WTC11 (cell line): Measurements from ENCODE around the gene CLASP1. TPM values are rescaled to one million over a fixed set of nuclear protein-coding genes. Genes with fewer than 3 reads are reported as not detected.
A peak's percentile ranks its signal among the peaks of the same experiment; 100 is the strongest.

ENCODE experiments used
- ATAC-seq: fragments of 200-7000 bp; cut with Tn5 transposase; 2 replicates; pipeline ENCODE4 v1.10.0; 2021; ENCODE audit warnings: mild to moderate bottlenecking, moderate library complexity
- CTCF ChIA-PET: fragments of 300-600 bp; sonication (Branson Sonifier 250); formaldehyde crosslinking; loops from one replicate; lab custom pipeline; 2021; ENCODE audit warnings: antibody characterized with exemption; lab: Charles Lee
- POLR2A ChIA-PET: fragments of 350-600 bp; sonication (Branson Sonifier 250); formaldehyde crosslinking; loops from one replicate; lab custom pipeline; 2021; ENCODE audit warnings: antibody characterized with exemption; lab: Charles Lee
- DNase-seq: peaks from one replicate; pipeline ENCODE4 v3.0.0; 2021; ENCODE audit warnings: low spot score
- H3K27ac Mint-ChIP-seq: 2 replicates; pipeline ENCODE4 v1.8.0; 2021; ENCODE audit warnings: mixed read lengths
- H3K27me3 Mint-ChIP-seq: 2 replicates; pipeline ENCODE4 v1.8.0; 2021; ENCODE audit warnings: low read depth, mild to moderate bottlenecking, moderate library complexity, mixed read lengths
- H3K36me3 Mint-ChIP-seq: 2 replicates; pipeline ENCODE4 v1.8.0; 2021; ENCODE audit warnings: mixed read lengths
- H3K4me1 Mint-ChIP-seq: 2 replicates; pipeline ENCODE4 v1.8.0; 2022; ENCODE audit warnings: mixed read lengths
- H3K4me3 Mint-ChIP-seq: 2 replicates; pipeline ENCODE4 v1.8.0; 2021; ENCODE audit warnings: mild to moderate bottlenecking, moderate library complexity, mixed read lengths
- H3K9me3 Mint-ChIP-seq: 2 replicates; pipeline ENCODE4 v1.8.0; 2021; ENCODE audit warnings: mixed read lengths
- ELF4 ChIP-seq: sonication (generic); formaldehyde crosslinking; IDR thresholded peaks from 2 replicates; pipeline ENCODE4 v1.8.1; 2022; ENCODE audit warnings: low read depth, mild to moderate bottlenecking, moderate library complexity, missing genetic modification reagents
- EMX1 ChIP-seq: fragments of 250-450 bp; sonication (Bioruptor Pico); IDR thresholded peaks from 2 replicates; pipeline ENCODE4 v1.8.0; 2021; ENCODE audit warnings: mild to moderate bottlenecking
- GTF2I ChIP-seq: fragments of 250-450 bp; sonication (Bioruptor Pico); conservative IDR thresholded peaks from 2 replicates; pipeline ENCODE4 v1.4.0; 2021; ENCODE audit warnings: mild to moderate bottlenecking
- HMGA2 ChIP-seq: fragments of 250-450 bp; sonication (Bioruptor Pico); IDR thresholded peaks from 2 replicates; pipeline ENCODE4 v1.4.0; 2021; ENCODE audit warnings: mild to moderate bottlenecking, moderate library complexity
- JUN ChIP-seq: sonication (generic); formaldehyde crosslinking; IDR thresholded peaks from 2 replicates; pipeline ENCODE4 v1.8.0; 2023; ENCODE audit warnings: mild to moderate bottlenecking, missing genetic modification reagents
- MXD4 ChIP-seq: fragments of 250-450 bp; sonication (Bioruptor Pico); IDR thresholded peaks from 2 replicates; pipeline ENCODE4 v1.8.0; 2021; ENCODE audit warnings: mild to moderate bottlenecking, moderate library complexity, borderline replicate concordance
- NR3C1 ChIP-seq: sonication (generic); formaldehyde crosslinking; conservative IDR thresholded peaks from 2 replicates; pipeline ENCODE4 v1.8.1; 2023; ENCODE audit warnings: low read depth, mild to moderate bottlenecking, missing genetic modification reagents
- ZNF396 ChIP-seq: fragments of 250-450 bp; sonication (Bioruptor Pico); IDR thresholded peaks from 2 replicates; pipeline ENCODE4 v1.8.0; 2021; ENCODE audit warnings: mild to moderate bottlenecking, moderate library complexity, borderline replicate concordance
- total RNA-seq: library from RNA; stranded (reverse); gene quantifications from 3 replicates; pipeline ENCODE4 v1.2.3, GENCODE V29; 2021
- TF ChIP-seq, protein P1 (sequence below): sonication (generic); formaldehyde crosslinking; IDR thresholded peaks from 2 replicates; pipeline ENCODE4 v1.8.1; 2023; ENCODE audit warnings: mild to moderate bottlenecking, missing genetic modification reagents, moderate library complexity
- TF ChIP-seq, protein P2 (sequence below): fragments of 250-450 bp; sonication (Bioruptor Pico); IDR thresholded peaks from 2 replicates; pipeline ENCODE4 v1.9.0; 2021; ENCODE audit warnings: mild to moderate bottlenecking, borderline replicate concordance
- TF ChIP-seq, protein P3 (sequence below): fragments of 250-450 bp; sonication (Bioruptor Pico); IDR thresholded peaks from 2 replicates; pipeline ENCODE4 v1.9.0; 2021; ENCODE audit warnings: moderate library complexity, mild to moderate bottlenecking, inconsistent platforms, borderline replicate concordance
- TF ChIP-seq, protein P4 (sequence below): sonication (generic); formaldehyde crosslinking; IDR thresholded peaks from 2 replicates; pipeline ENCODE4 v1.8.0; 2022; ENCODE audit warnings: mild to moderate bottlenecking, missing genetic modification reagents
- TF ChIP-seq, protein P5 (sequence below): fragments of 250-450 bp; sonication (Bioruptor Pico); IDR thresholded peaks from 2 replicates; pipeline ENCODE4 v2.1.2; 2022; ENCODE audit warnings: mild to moderate bottlenecking, moderate library complexity

CLASP1 gene
- total RNA-seq, 1 experiment from 2014 or later = 50.0 TPM

DNA sequence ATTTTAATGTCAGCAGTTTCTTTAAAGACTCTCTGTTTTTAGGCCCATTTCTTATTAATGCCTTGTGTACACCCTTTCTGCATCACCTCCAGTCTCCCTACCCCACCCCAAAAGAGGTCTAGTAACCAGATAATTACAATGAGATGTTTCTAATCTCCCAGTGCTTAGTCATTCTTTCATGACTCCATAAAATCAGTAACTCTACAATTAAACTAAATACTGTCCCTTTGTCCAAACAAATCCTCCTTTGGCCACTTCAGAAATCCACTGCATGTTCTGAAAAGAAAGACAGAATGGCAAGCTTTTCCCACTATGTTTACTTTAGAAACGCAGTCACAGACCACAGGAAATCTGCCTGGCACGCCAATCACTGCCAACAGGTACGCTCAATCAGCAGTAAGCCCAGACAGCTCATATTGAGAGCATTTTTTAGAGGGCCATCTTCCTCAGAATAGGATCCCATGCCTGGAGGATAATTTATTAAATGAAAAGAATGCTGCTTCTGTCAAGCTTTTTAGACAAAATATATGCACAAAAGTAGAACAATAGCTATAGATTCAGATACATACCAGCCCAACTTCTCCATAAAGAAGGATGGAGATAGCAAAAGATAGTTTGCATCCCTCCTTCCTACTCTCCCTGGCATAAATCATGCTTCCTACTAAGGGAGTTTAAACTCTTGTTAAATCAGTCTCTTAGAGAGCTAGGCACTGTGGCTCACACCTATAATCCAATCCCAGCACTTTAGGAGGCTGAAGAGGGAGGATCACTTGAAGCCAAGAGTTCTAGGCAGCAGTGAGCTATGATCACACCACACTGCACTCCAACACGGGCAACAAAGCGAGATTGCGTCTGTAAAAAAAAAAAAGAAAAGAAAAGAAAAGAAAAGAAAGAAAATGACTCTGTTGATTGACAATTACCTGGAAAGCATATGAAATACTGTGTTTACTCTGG is 14.6 kb downstream of the CLASP1 start:
- H3K36me3 Mint-ChIP-seq = peaks cover 20% of the 10 kb centered on the region

DNA sequence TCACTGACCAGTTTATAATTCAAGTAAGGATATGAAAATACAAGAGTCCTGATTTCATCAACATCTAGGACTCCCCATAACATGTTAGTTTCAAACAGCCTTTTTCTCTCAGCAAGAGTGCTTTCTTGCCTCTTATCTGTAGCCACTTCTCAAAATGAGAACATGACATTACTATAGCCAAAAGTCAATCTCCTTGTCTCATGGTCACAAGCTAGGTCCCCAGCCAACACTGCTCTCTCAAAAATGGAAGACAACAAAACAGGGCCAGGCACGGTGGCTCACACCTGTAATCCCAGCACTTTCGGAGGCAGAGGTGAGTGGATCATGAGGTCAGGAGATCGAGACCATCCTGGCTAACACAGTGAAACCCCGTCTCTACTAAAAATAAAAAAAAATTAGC is 15.8 kb downstream of the CLASP1 start:
- no peak for DNase-seq
- no peak for ATAC-seq
- Mint-ChIP-seq H3K36me3 (peaks cover 13% of the 10 kb centered on the region), H3K27me3 (no peaks in the 10 kb centered on the region)
- CTCF ChIA-PET = interaction anchor here (0.8 kb wide), 1 partner anchor 231 kb away, joined by 3 read pairs; no protein-coding TSS in a partner anchor
- TF ChIP-seq NR3C1 (CRISPR knock-in tag) (no peak), ELF4 (CRISPR knock-in tag) (no peak)
- TF ChIP-seq, protein P1, sequence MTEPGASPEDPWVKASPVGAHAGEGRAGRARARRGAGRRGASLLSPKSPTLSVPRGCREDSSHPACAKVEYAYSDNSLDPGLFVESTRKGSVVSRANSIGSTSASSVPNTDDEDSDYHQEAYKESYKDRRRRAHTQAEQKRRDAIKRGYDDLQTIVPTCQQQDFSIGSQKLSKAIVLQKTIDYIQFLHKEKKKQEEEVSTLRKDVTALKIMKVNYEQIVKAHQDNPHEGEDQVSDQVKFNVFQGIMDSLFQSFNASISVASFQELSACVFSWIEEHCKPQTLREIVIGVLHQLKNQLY (CRISPR knock-in tag) = no peak
- TF ChIP-seq, protein P2, sequence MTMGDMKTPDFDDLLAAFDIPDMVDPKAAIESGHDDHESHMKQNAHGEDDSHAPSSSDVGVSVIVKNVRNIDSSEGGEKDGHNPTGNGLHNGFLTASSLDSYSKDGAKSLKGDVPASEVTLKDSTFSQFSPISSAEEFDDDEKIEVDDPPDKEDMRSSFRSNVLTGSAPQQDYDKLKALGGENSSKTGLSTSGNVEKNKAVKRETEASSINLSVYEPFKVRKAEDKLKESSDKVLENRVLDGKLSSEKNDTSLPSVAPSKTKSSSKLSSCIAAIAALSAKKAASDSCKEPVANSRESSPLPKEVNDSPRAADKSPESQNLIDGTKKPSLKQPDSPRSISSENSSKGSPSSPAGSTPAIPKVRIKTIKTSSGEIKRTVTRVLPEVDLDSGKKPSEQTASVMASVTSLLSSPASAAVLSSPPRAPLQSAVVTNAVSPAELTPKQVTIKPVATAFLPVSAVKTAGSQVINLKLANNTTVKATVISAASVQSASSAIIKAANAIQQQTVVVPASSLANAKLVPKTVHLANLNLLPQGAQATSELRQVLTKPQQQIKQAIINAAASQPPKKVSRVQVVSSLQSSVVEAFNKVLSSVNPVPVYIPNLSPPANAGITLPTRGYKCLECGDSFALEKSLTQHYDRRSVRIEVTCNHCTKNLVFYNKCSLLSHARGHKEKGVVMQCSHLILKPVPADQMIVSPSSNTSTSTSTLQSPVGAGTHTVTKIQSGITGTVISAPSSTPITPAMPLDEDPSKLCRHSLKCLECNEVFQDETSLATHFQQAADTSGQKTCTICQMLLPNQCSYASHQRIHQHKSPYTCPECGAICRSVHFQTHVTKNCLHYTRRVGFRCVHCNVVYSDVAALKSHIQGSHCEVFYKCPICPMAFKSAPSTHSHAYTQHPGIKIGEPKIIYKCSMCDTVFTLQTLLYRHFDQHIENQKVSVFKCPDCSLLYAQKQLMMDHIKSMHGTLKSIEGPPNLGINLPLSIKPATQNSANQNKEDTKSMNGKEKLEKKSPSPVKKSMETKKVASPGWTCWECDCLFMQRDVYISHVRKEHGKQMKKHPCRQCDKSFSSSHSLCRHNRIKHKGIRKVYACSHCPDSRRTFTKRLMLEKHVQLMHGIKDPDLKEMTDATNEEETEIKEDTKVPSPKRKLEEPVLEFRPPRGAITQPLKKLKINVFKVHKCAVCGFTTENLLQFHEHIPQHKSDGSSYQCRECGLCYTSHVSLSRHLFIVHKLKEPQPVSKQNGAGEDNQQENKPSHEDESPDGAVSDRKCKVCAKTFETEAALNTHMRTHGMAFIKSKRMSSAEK (CRISPR knock-in tag) = no peak
- TF ChIP-seq, protein P3, sequence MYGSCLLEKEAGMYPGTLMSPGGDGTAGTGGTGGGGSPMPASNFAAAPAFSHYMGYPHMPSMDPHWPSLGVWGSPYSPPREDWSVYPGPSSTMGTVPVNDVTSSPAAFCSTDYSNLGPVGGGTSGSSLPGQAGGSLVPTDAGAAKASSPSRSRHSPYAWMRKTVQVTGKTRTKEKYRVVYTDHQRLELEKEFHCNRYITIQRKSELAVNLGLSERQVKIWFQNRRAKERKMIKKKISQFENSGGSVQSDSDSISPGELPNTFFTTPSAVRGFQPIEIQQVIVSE = no peak
- TF ChIP-seq, all 79 proteins: peak for 0
- Mint-ChIP-seq H3K27ac (peak overlapping the region; percentile 8; the same call in 1 of the 2 replicates), H3K4me1 (no peaks in the 10 kb centered on the region), H3K4me3 (no peak overlapping the region), H3K9me3 (peaks cover 14% of the 10 kb centered on the region)
- POLR2A ChIA-PET = interaction anchor here (0.6 kb wide), 1 partner anchor 16 kb away, joined by 3 read pairs; no protein-coding TSS in a partner anchor

More for the DNA sequence above, 14.6 kb downstream of the CLASP1 start:
- no peak for TF ChIP-seq MXD4 (CRISPR knock-in tag)
- no peak for DNase-seq
- ATAC-seq = no peak
- Mint-ChIP-seq H3K9me3 (peaks cover 21% of the 10 kb centered on the region), H3K4me3 (no peak overlapping the region), H3K27ac (peak overlapping the region; percentile 82; the same call in 1 of the 2 replicates), H3K4me1 (no peaks in the 10 kb centered on the region), H3K27me3 (no peaks in the 10 kb centered on the region)
- CTCF ChIA-PET = no interaction called here
- POLR2A ChIA-PET = interaction anchor here (0.6 kb wide), 1 partner anchor 17 kb away, joined by 3 read pairs; no protein-coding TSS in a partner anchor

DNA sequence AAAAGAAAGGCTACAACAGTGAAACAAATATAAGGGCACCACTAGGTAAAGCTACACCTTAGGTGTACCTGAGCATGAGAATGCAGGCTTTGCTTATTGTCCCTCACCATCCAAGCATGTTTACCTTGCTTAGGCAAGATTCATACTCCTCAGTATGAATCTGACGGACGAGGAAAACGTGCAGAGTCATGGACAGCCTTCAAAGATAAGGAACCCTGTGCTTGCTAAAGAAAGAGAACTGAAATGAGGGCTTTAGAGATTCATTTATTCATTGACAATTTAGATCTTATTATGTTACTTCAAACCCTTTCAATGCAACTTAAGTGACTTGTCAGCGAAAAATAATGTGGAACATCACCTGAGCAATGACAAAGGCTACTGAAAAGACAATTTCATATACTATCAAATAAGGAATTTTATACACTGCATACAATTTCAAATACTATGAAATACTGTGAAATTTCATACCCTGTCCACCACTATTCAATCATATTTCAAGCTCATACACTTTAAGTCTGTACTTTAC is 21.7 kb downstream of the CLASP1 start:
- Mint-ChIP-seq H3K4me1 (no peaks in the 10 kb centered on the region), H3K36me3 (peaks cover 16% of the 10 kb centered on the region), H3K27me3 (no peaks in the 10 kb centered on the region), H3K4me3 (no peak overlapping the region), H3K9me3 (peaks cover 12% of the 10 kb centered on the region), H3K27ac (no peak overlapping the region)
- TF ChIP-seq, protein P4, sequence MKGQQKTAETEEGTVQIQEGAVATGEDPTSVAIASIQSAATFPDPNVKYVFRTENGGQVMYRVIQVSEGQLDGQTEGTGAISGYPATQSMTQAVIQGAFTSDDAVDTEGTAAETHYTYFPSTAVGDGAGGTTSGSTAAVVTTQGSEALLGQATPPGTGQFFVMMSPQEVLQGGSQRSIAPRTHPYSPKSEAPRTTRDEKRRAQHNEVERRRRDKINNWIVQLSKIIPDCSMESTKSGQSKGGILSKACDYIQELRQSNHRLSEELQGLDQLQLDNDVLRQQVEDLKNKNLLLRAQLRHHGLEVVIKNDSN (CRISPR knock-in tag) = no peak
- TF ChIP-seq, protein P5, sequence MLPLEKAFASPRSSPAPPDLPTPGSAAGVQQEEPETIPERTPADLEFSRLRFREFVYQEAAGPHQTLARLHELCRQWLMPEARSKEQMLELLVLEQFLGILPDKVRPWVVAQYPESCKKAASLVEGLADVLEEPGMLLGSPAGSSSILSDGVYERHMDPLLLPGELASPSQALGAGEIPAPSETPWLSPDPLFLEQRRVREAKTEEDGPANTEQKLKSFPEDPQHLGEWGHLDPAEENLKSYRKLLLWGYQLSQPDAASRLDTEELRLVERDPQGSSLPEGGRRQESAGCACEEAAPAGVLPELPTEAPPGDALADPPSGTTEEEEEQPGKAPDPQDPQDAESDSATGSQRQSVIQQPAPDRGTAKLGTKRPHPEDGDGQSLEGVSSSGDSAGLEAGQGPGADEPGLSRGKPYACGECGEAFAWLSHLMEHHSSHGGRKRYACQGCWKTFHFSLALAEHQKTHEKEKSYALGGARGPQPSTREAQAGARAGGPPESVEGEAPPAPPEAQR = no peak
- no peak for TF ChIP-seq EMX1 (CRISPR knock-in tag)
- TF ChIP-seq, protein P2 (CRISPR knock-in tag) = no peak
- no peak for TF ChIP-seq GTF2I (CRISPR knock-in tag)
- TF ChIP-seq JUN (CRISPR knock-in tag) = no peak
- no peak for TF ChIP-seq ZNF396 (CRISPR knock-in tag)
- TF ChIP-seq HMGA2 (CRISPR knock-in tag) = no peak
- ChIA-PET POLR2A (no interaction called here), CTCF (no interaction called here)
- DNase-seq (no peak), ATAC-seq (no peak)
